ENCODE measurements around the gene CCNT2. TPM values are rescaled to one million over a fixed set of nuclear protein-coding genes. Genes with fewer than 3 reads are reported as not detected.
"Not testable (repeated sequence)": the region's sequence is repeated elsewhere in the genome, so short reads cannot be mapped to it uniquely, and the experiment has no call there.

The CCNT2 gene
- total and polyA plus RNA-seq, 2 experiments from 2014 or later: 21.9 to 27.7 TPM

GRCh38 chr2:134900151-134900550 lies 18.5 kb upstream of the CCNT2 start:
- no peak overlapping the region for H3K4me3 ChIP-seq
- TF ChIP-seq CTCF (IDR thresholded peaks at IDR 0.05; ENCODE audit: low read depth, low read length): no peak
- DNase-seq (ENCODE audit: low read depth in 1 of 2, low spot score in 1 of 2): no peak

GRCh38 chr2:134903701-134904100 lies 14.9 kb upstream of the CCNT2 start:
- H3K36me3 ChIP-seq; DNase-seq (ENCODE audit: low read depth in 1 of 2, low spot score in 1 of 2); H3K27ac ChIP-seq: not testable (repeated sequence)

More at GRCh38 chr2:134900151-134900550, 18.5 kb upstream of the CCNT2 start:
- Histone ChIP-seq H3K4me1 (ENCODE audit: low read depth) (peaks cover 6% of the 10 kb centered on the region), H3K27ac (no peak overlapping the region), H3K27me3 (no peaks in the 10 kb centered on the region), H3K9me3 (ENCODE audit: low read depth) (no peaks in the 10 kb centered on the region), H3K36me3 (no peaks in the 10 kb centered on the region)

GRCh38 chr2:134905168-134905567 lies 13.5 kb upstream of the CCNT2 start:
- Histone ChIP-seq H3K36me3 (no peaks in the 10 kb centered on the region), H3K4me1 (ENCODE audit: low read depth) (peaks cover 9% of the 10 kb centered on the region), H3K4me3 (no peak overlapping the region), H3K27me3 (no peaks in the 10 kb centered on the region), H3K27ac (no peak overlapping the region), H3K9me3 (ENCODE audit: low read depth) (no peaks in the 10 kb centered on the region)
- no peak for TF ChIP-seq CTCF (IDR thresholded peaks at IDR 0.05; ENCODE audit: low read depth, low read length)
- peak in 1 of 2 donors; percentile 46 for DNase-seq (ENCODE audit: low read depth in 1 of 2, low spot score in 1 of 2)

More at GRCh38 chr2:134903701-134904100, 14.9 kb upstream of the CCNT2 start:
- not testable (repeated sequence) for H3K4me3 ChIP-seq; H3K9me3 ChIP-seq (ENCODE audit: low read depth); H3K4me1 ChIP-seq (ENCODE audit: low read depth); H3K27me3 ChIP-seq

- H3K4me3 ChIP-seq: no peak overlapping the region
- no peak overlapping the region for H3K27ac ChIP-seq
- H3K4me1 ChIP-seq (ENCODE audit: low read depth): peaks cover 9% of the 10 kb centered on the region
- DNase-seq (ENCODE audit: low read depth in 1 of 2, low spot score in 1 of 2): no peak
- H3K36me3 ChIP-seq: no peaks in the 10 kb centered on the region
- no peaks in the 10 kb centered on the region for H3K27me3 ChIP-seq
- H3K9me3 ChIP-seq (ENCODE audit: low read depth): no peaks in the 10 kb centered on the region
- no peak for TF ChIP-seq CTCF (IDR thresholded peaks at IDR 0.05; ENCODE audit: low read depth, low read length)
Measured at GRCh38 chr2:134906726-134907125, 11.9 kb upstream of the CCNT2 start.

- H3K27me3 ChIP-seq; H3K36me3 ChIP-seq; H3K27ac ChIP-seq; H3K4me1 ChIP-seq (ENCODE audit: low read depth); DNase-seq (ENCODE audit: low read depth in 1 of 2, low spot score in 1 of 2); H3K4me3 ChIP-seq; H3K9me3 ChIP-seq (ENCODE audit: low read depth): not testable (repeated sequence)
Measured at GRCh38 chr2:134907441-134908116, 11.0 kb upstream of the CCNT2 start.

GRCh38 chr2:134910763-134911399 lies 7.7 kb upstream of the CCNT2 start:
- no peaks in the 10 kb centered on the region for H3K36me3 ChIP-seq
- H3K27me3 ChIP-seq: no peaks in the 10 kb centered on the region
- TF ChIP-seq CTCF (IDR thresholded peaks at IDR 0.05; ENCODE audit: low read depth, low read length): no peak
- H3K4me3 ChIP-seq: no peak overlapping the region
- no peaks in the 10 kb centered on the region for H3K4me1 ChIP-seq (ENCODE audit: low read depth)
- H3K27ac ChIP-seq: no peak overlapping the region
- no peaks in the 10 kb centered on the region for H3K9me3 ChIP-seq (ENCODE audit: low read depth)
- DNase-seq (ENCODE audit: low read depth in 1 of 2, low spot score in 1 of 2): no peak
